ENCODE data around the gene BTN2A1. TPM values are rescaled to one million over a fixed set of nuclear protein-coding genes. Genes with fewer than 3 reads are reported as not detected.

Gene BTN2A1
- total and polyA plus RNA-seq, 2 of the 13 experiments (the other 11 are each of a cell fraction or from before 2014, with no cell fraction given) = 16.4 to 30.4 TPM

DNA sequence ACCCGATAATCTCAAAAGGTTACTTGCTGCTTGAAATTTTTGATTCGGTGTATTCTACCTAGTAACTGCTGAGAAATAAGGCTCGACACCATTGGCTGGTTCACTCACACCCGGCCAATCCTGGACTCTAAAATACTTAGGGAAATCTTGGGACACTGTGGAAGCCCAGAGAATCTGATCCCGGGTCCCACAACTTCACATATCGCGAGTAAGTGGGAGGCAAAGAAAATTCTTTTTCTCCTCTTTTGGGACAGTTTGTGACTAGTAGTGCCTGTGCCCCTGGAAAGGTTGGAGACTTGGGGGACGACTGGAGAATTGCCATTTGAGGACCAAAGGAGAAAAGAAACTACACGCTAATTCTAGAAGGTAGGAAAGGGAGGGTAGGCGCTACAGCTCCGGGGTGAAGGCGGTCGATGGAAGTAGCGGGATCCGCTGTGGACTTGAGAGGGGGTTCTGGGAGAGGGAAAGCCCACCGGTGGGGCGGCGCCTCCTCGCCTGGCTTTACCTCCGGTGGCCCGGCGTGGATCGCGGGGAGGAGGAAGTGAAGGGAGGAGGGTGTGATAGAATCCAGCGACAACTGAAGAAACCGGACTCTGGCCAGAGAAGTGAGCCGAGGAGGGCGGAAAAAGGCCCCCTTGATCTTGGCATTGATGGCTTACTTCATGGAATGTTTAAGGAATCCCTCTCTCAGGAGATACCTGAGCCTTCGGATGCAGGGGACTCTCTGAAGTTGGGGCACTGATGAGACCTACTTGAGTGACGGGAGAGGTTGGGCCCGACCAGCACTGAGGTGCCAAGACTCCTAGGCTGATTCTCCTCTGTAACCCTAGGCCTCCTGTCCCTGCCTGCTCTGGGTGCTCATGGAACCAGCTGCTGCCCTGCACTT lies 36.3 kb upstream of the BTN2A1 start (continued):
- TF ChIP-seq, protein P1, sequence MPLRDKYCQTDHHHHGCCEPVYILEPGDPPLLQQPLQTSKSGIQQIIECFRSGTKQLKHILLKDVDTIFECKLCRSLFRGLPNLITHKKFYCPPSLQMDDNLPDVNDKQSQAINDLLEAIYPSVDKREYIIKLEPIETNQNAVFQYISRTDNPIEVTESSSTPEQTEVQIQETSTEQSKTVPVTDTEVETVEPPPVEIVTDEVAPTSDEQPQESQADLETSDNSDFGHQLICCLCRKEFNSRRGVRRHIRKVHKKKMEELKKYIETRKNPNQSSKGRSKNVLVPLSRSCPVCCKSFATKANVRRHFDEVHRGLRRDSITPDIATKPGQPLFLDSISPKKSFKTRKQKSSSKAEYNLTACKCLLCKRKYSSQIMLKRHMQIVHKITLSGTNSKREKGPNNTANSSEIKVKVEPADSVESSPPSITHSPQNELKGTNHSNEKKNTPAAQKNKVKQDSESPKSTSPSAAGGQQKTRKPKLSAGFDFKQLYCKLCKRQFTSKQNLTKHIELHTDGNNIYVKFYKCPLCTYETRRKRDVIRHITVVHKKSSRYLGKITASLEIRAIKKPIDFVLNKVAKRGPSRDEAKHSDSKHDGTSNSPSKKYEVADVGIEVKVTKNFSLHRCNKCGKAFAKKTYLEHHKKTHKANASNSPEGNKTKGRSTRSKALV (CRISPR knock-in tag; IDR thresholded peaks at IDR 0.05) = peak; percentile 56; the same call in 1 of the 2 replicates
- TF ChIP-seq ZNF567 (CRISPR knock-in tag; IDR thresholded peaks at IDR 0.05; ENCODE audit: borderline replicate concordance) (0 out of 2 replicates have a peak, but pooled peaks have one; percentile 80), ZFP37 (CRISPR knock-in tag; IDR thresholded peaks at IDR 0.05; ENCODE audit: borderline replicate concordance) (peak; percentile 65; the same call in 1 of the 2 replicates), ZBTB3 (CRISPR knock-in tag; IDR thresholded peaks at IDR 0.05; ENCODE audit: borderline replicate concordance, low read depth) (no peak), RAD21 (CRISPR knock-in tag; IDR thresholded peaks at IDR 0.05) (peak; percentile 26; the same call in 1 of the 2 replicates), ZNF264 (CRISPR knock-in tag; IDR thresholded peaks at IDR 0.05) (peak; percentile 48; the same call in 1 of the 2 replicates), ZMYM4 (CRISPR knock-in tag; IDR thresholded peaks at IDR 0.05) (0 out of 2 replicates have a peak, but pooled peaks have one; percentile 11), MXI1 (IDR thresholded peaks at IDR 0.05; ENCODE audit: borderline replicate concordance, low read depth, low read length) (no peak), ZNF619 (CRISPR knock-in tag; IDR thresholded peaks at IDR 0.05) (peak; percentile 94)
- TF ChIP-seq, protein P2, sequence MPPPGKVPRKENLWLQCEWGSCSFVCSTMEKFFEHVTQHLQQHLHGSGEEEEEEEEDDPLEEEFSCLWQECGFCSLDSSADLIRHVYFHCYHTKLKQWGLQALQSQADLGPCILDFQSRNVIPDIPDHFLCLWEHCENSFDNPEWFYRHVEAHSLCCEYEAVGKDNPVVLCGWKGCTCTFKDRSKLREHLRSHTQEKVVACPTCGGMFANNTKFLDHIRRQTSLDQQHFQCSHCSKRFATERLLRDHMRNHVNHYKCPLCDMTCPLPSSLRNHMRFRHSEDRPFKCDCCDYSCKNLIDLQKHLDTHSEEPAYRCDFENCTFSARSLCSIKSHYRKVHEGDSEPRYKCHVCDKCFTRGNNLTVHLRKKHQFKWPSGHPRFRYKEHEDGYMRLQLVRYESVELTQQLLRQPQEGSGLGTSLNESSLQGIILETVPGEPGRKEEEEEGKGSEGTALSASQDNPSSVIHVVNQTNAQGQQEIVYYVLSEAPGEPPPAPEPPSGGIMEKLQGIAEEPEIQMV (CRISPR knock-in tag; IDR thresholded peaks at IDR 0.05; ENCODE audit: low read depth) = no peak
- TF ChIP-seq, protein P3, sequence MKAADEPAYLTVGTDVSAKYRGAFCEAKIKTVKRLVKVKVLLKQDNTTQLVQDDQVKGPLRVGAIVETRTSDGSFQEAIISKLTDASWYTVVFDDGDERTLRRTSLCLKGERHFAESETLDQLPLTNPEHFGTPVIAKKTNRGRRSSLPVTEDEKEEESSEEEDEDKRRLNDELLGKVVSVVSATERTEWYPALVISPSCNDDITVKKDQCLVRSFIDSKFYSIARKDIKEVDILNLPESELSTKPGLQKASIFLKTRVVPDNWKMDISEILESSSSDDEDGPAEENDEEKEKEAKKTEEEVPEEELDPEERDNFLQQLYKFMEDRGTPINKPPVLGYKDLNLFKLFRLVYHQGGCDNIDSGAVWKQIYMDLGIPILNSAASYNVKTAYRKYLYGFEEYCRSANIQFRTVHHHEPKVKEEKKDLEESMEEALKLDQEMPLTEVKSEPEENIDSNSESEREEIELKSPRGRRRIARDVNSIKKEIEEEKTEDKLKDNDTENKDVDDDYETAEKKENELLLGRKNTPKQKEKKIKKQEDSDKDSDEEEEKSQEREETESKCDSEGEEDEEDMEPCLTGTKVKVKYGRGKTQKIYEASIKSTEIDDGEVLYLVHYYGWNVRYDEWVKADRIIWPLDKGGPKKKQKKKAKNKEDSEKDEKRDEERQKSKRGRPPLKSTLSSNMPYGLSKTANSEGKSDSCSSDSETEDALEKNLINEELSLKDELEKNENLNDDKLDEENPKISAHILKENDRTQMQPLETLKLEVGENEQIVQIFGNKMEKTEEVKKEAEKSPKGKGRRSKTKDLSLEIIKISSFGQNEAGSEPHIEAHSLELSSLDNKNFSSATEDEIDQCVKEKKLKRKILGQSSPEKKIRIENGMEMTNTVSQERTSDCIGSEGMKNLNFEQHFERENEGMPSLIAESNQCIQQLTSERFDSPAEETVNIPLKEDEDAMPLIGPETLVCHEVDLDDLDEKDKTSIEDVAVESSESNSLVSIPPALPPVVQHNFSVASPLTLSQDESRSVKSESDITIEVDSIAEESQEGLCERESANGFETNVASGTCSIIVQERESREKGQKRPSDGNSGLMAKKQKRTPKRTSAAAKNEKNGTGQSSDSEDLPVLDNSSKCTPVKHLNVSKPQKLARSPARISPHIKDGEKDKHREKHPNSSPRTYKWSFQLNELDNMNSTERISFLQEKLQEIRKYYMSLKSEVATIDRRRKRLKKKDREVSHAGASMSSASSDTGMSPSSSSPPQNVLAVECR (CRISPR knock-in tag; IDR thresholded peaks at IDR 0.05; ENCODE audit: borderline replicate concordance) = peak; percentile 59; the same call in 1 of the 2 replicates
- TF ChIP-seq, protein P4, sequence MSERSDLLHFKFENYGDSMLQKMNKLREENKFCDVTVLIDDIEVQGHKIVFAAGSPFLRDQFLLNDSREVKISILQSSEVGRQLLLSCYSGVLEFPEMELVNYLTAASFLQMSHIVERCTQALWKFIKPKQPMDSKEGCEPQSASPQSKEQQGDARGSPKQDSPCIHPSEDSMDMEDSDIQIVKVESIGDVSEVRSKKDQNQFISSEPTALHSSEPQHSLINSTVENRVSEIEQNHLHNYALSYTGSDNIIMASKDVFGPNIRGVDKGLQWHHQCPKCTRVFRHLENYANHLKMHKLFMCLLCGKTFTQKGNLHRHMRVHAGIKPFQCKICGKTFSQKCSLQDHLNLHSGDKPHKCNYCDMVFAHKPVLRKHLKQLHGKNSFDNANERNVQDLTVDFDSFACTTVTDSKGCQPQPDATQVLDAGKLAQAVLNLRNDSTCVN (CRISPR knock-in tag; IDR thresholded peaks at IDR 0.05; ENCODE audit: borderline replicate concordance) = peak; percentile 36; the same call in 1 of the 2 replicates
- TF ChIP-seq, protein P5, sequence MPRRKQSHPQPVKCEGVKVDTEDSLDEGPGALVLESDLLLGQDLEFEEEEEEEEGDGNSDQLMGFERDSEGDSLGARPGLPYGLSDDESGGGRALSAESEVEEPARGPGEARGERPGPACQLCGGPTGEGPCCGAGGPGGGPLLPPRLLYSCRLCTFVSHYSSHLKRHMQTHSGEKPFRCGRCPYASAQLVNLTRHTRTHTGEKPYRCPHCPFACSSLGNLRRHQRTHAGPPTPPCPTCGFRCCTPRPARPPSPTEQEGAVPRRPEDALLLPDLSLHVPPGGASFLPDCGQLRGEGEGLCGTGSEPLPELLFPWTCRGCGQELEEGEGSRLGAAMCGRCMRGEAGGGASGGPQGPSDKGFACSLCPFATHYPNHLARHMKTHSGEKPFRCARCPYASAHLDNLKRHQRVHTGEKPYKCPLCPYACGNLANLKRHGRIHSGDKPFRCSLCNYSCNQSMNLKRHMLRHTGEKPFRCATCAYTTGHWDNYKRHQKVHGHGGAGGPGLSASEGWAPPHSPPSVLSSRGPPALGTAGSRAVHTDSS (CRISPR knock-in tag; conservative IDR thresholded peaks at IDR 0.05) = no peak
